Lower leg skin (tissue), 3 donors: Measurements from ENCODE around the gene TBC1D22A.

Experiments used
- CTCF ChIP-seq, 3 donors: fragments of 450-650 bp; IDR thresholded peaks; one replicate each; pipeline ENCODE4 v1.5.1; 2016; ENCODE audit warnings: antibody characterized with exemption in 3 of 3, mild to moderate bottlenecking in 3 of 3, moderate library complexity in 2 of 3
- POLR2A ChIP-seq, 2 donors: fragments of 450-650 bp; IDR thresholded peaks; one replicate each; pipeline ENCODE4 v1.6.1; 2016 to 2017; ENCODE audit warnings: antibody characterized with exemption in 2 of 2, mild to moderate bottlenecking in 1 of 2, moderate library complexity in 1 of 2

- TF ChIP-seq CTCF (IDR thresholded peaks at IDR 0.05) (no peak), POLR2A (IDR thresholded peaks at IDR 0.05) (no peak)
Observed at GRCh38 chr22:47176573-47177333, 414.3 kb downstream of the TBC1D22A start.
